Gastrocnemius medialis (tissue), 4 donors: Measurements from ENCODE around the gene MLST8. TPM values are rescaled to one million over a fixed set of nuclear protein-coding genes. Genes with fewer than 3 reads are reported as not detected.
A peak's percentile ranks its signal among the peaks of the same experiment; 100 is the strongest.

Experiments
- ATAC-seq, 2 donors: fragments of 150-250 bp; one replicate each; pipeline ENCODE4 v1.9.1; 2016
- DNase-seq, 2 donors: peaks; one replicate each; pipeline ENCODE4 v3.0.0-alpha.2; 2019
- H3K27ac ChIP-seq, 4 donors: fragments of 200-600 bp; sonication (generic); 1 replicate in 1 of 4; 2 replicates in 3 of 4; pipeline ENCODE4 v1.5.1; 2016 to 2018; ENCODE audit warnings: mild to moderate bottlenecking in 2 of 4, moderate library complexity in 1 of 4
- H3K27me3 ChIP-seq, 3 donors: fragments of 200-600 bp; sonication (generic) in 2 of 3; 1 replicate in 1 of 3; 2 replicates in 2 of 3; pipeline versions ENCODE4 v1.5.1 to v1.6.0; 2016 to 2019; ENCODE audit warnings: mild to moderate bottlenecking in 1 of 3, moderate library complexity in 1 of 3
- H3K36me3 ChIP-seq, 2 donors: fragments of 200-600 bp; sonication (generic) in 1 of 2; one replicate each; pipeline ENCODE4 v1.5.1; 2017 to 2018
- H3K4me1 ChIP-seq, 2 donors: fragments of 200-600 bp; sonication (generic) in 1 of 2; one replicate each; pipeline ENCODE4 v1.5.1; 2016 to 2017; ENCODE audit warnings: mild to moderate bottlenecking in 2 of 2
- H3K4me3 ChIP-seq, 4 donors: fragments of 200-600 bp; sonication (generic) in 3 of 4; 1 replicate in 1 of 4; 2 replicates in 3 of 4; pipeline ENCODE4 v1.5.1; 2016 to 2019; ENCODE audit warnings: mild to moderate bottlenecking in 2 of 4
- H3K9me3 ChIP-seq, 3 donors: fragments of 200-600 bp; sonication (generic) in 2 of 3; 1 replicate in 1 of 3; 2 replicates in 2 of 3; pipeline ENCODE4 v1.5.1; 2016 to 2019
- POLR2A ChIP-seq, 2 donors: fragments of 450-650 bp; IDR thresholded peaks; one replicate each; pipeline ENCODE4 v1.6.1; 2017; ENCODE audit warnings: antibody characterized with exemption in 2 of 2, mild to moderate bottlenecking in 2 of 2, moderate library complexity in 2 of 2
- in situ Hi-C, 4 donors: fragments of 200-750 bp; cut with MboI; loops; one replicate each; pipeline versions ENCODE4 v1.15.0 to v1.8.0; 2017; ENCODE audit warnings: low sequenced_read_pairs in 4 of 4
- intact Hi-C: fragments of 100-400 bp; cut with DNase I; formaldehyde crosslinking; loops from one replicate; pipeline ENCODE4 v1.15.1; 2023; ENCODE audit warnings: low total_unique reads
- total RNA-seq, 4 donors: library from RNA; depleted of rRNA; stranded (reverse); fragments of >200 nt; gene quantifications; one replicate each; pipeline versions ENCODE4 v1.1.0 to v1.2.3, GENCODE V29; 2016
- TF ChIP-seq, protein P1 (sequence below), 5 experiments: fragments of 450-650 bp in 3 of 5; fragments of 200-600 bp in 2 of 5; sonication (generic) in 2 of 5; IDR thresholded peaks in 4 of 5; conservative IDR thresholded peaks in 1 of 5; 1 replicate in 4 of 5; 2 replicates in 1 of 5; pipeline ENCODE4 v1.5.1; 2016 to 2019; ENCODE audit warnings: antibody characterized with exemption in 5 of 5, mild to moderate bottlenecking in 3 of 5, moderate library complexity in 3 of 5

The MLST8 gene
- total RNA-seq, 4 donors from 2014 or later = 40.3 to 77.0 (median 73.5) TPM

DNA sequence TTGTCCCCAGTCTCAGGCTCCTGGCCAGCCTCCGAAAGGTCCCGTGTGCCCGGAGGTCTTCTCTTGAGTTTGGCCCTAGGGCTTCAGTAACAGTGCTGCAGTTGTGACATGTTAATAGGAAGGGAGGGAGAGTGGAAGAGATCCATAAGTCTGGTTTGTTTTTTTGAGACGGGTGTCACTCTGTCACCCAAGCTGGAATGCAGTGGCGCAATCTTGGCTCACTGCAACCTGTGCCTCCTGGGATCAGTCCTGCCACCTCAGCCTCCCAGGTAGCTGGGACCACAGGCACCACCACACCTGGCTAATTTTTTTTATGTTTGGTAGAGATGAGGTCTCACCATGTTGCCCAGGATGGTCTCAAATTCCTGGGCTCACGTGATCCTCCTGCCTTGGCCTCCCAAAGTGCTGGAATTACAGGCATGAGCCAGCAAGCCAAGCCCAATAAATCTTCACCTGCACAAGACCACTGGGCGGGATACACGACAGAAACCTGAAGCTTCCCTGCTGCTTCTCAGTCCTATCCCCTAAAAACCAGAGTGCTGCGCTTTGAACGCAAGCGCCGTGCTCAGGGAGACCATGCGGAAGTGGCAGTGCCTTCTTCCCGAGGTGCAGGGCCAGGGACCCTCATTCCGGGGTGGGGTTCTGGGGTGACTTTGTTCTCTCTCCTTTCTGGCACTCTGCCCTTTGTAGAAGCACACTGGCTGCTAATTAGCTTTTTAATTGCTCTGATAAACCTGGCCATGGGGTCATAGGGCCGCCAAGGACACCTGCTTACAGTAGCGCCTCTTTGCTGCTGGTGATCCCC lies 38.8 kb upstream of the MLST8 start:
- Histone ChIP-seq H3K27me3 (no peaks in the 10 kb centered on the region), H3K4me3 (no peak overlapping the region), H3K9me3 (no peaks in the 10 kb centered on the region), H3K36me3 (peaks cover 0 to 10% of the 10 kb centered on the region in 2 donors), H3K27ac (no peak overlapping the region), H3K4me1 (peaks cover under 1 to 6% of the 10 kb centered on the region in 2 donors)
- in situ Hi-C loops (no loop called here), intact Hi-C loops (no loop called here)
- TF ChIP-seq, protein P1, sequence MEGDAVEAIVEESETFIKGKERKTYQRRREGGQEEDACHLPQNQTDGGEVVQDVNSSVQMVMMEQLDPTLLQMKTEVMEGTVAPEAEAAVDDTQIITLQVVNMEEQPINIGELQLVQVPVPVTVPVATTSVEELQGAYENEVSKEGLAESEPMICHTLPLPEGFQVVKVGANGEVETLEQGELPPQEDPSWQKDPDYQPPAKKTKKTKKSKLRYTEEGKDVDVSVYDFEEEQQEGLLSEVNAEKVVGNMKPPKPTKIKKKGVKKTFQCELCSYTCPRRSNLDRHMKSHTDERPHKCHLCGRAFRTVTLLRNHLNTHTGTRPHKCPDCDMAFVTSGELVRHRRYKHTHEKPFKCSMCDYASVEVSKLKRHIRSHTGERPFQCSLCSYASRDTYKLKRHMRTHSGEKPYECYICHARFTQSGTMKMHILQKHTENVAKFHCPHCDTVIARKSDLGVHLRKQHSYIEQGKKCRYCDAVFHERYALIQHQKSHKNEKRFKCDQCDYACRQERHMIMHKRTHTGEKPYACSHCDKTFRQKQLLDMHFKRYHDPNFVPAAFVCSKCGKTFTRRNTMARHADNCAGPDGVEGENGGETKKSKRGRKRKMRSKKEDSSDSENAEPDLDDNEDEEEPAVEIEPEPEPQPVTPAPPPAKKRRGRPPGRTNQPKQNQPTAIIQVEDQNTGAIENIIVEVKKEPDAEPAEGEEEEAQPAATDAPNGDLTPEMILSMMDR (IDR thresholded peaks at IDR 0.05 in 4 of 5, conservative IDR thresholded peaks at IDR 0.05 in 1 of 5) = no peak
- no peak for TF ChIP-seq POLR2A (IDR thresholded peaks at IDR 0.05)
- DNase-seq (no peak), ATAC-seq (no peak)

DNA sequence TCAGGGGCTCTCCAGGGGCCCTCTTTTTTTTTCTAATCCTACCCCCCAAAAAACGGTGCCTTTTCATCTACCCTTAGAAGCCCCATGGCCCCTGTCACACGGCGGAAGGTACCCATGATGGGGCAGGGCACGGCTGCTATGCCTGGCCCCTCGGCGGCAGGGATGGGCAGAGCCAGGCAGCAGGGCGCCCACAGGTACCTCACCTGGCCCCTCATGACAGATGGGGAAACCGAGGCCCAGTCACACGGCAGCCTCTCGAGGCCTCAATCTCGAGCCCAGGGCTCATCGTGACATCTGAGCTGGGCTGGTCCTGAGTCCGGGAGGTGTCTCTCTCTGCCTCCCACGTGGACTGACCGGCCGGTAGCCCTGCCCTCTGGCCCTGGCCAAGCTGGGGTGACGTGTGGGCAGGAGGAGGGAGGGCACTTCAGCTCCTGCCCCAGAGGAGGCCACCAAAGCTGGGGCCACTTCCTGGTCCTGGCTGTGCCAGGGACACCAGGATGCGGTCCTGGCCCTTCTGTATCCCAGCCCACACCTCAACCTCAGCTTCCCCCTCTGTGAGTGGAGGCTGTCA lies 38.1 kb upstream of the MLST8 start:
- TF ChIP-seq, protein P1 (IDR thresholded peaks at IDR 0.05 in 4 of 5, conservative IDR thresholded peaks at IDR 0.05 in 1 of 5) = no peak
- no peak for TF ChIP-seq POLR2A (IDR thresholded peaks at IDR 0.05)
- intact Hi-C loops (no loop called here), in situ Hi-C loops (no loop called here)
- no peak overlapping the region for H3K4me3 ChIP-seq
- DNase-seq = no peak
- peaks cover 0 to 6% of the 10 kb centered on the region in 2 donors for H3K4me1 ChIP-seq
- ATAC-seq = no peak
- no peaks in the 10 kb centered on the region for H3K9me3 ChIP-seq
- no peak overlapping the region for H3K27ac ChIP-seq
- no peaks in the 10 kb centered on the region for H3K27me3 ChIP-seq
- peaks cover 0 to 17% of the 10 kb centered on the region in 2 donors for H3K36me3 ChIP-seq

DNA sequence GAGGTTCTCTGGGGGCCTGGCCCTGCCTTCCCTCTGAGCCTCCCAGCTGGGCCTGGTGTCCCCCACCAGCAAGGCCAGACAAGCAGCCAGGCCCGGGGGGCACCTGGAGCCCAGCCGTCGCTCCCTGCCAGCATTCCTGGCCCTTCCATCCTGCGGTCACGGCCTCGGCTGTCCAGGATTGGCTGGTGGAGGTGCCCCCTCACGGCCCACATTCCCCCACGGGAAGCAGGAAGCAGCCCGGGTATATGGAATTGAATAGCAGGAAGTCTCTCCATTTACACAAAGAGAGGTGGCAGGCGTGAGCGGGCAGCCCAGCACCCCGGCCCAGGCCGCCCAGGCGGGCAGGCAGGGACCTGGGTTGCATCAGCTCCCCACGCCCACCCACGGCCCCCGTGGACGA lies 35.2 kb upstream of the MLST8 start:
- Histone ChIP-seq H3K4me1 (peaks cover 0 to 6% of the 10 kb centered on the region in 2 donors), H3K27ac (peak overlapping the region; percentile 45 to 72 (median 66)), H3K27me3 (no peaks in the 10 kb centered on the region), H3K36me3 (peaks cover 0 to 47% of the 10 kb centered on the region in 2 donors), H3K4me3 (peak overlapping the region; percentile 12 to 48 (median 23)), H3K9me3 (no peaks in the 10 kb centered on the region)
- in situ Hi-C loops = no loop called here
- no peak for TF ChIP-seq POLR2A (IDR thresholded peaks at IDR 0.05)
- TF ChIP-seq, protein P1 (IDR thresholded peaks at IDR 0.05 in 4 of 5, conservative IDR thresholded peaks at IDR 0.05 in 1 of 5) = no peak
- intact Hi-C loops = no loop called here
- DNase-seq (no peak), ATAC-seq (peak in 1 of 2 donors; percentile 28)

DNA sequence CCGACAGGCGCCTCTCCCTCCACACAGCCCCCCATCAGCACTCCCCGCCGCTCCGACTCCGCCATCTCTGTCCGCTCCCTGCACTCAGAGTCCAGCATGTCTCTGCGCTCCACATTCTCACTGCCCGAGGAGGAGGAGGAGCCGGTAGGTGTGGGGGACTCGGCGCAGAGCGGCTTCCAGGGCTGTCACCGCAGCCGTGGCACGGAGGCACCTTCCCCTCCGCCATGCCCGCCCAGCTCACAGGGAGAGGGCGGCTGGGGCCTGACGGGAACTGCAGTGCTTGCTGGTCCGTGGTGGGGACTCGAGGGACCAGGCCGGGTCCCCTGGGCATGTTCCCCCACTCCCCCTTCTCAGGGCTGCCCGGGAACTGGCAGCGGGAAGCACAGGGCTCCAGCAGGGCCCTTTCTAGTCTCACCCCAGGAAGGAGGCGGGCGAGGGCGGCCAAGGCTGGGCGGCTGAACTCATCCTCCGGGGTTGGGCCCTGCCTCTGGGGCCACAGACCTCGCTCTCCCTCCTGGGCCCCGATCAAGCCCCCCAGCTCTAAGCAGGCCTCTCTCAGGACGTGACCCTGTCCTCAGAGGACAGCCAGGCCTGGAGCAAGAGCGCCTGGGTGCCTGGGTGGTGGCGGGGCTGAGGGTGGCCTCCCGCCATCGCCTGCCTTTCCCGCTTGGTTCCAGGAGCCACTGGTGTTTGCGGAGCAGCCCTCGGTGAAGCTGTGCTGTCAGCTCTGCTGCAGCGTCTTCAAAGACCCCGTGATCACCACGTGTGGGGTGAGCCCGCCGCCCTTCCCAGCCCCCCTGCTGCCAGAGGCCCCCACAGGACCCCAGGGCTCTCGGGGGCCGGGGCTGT lies 34.4 kb upstream of the MLST8 start:
- H3K4me3 ChIP-seq = peak overlapping the region; percentile 12 to 48 (median 23)
- DNase-seq (no peak), ATAC-seq (no peak)
- no peaks in the 10 kb centered on the region for H3K9me3 ChIP-seq
- in situ Hi-C loops = no loop called here
- TF ChIP-seq, protein P1 (IDR thresholded peaks at IDR 0.05 in 4 of 5, conservative IDR thresholded peaks at IDR 0.05 in 1 of 5) = no peak
- TF ChIP-seq POLR2A (IDR thresholded peaks at IDR 0.05) = no peak
- peaks cover 0 to 54% of the 10 kb centered on the region in 2 donors for H3K36me3 ChIP-seq
- peak overlapping the region in 2 of 4 donors; percentile 63 to 72 for H3K27ac ChIP-seq
- peaks cover 0 to 6% of the 10 kb centered on the region in 2 donors for H3K4me1 ChIP-seq
- intact Hi-C loops = no loop called here
- no peaks in the 10 kb centered on the region for H3K27me3 ChIP-seq
